Nephron progenitor cell (in vitro differentiated cells): ENCODE measurements around the gene ACACA.

Source experiments
- DNase-seq: peaks from one replicate; pipeline ENCODE4 v3.0.0; 2021
- H3K27ac Mint-ChIP-seq: 2 replicates; pipeline ENCODE4 v1.8.0; 2021; ENCODE audit warnings: mild to moderate bottlenecking, moderate library complexity, mixed read lengths
- H3K27me3 Mint-ChIP-seq: 2 replicates; pipeline ENCODE4 v1.8.0; 2021; ENCODE audit warnings: mild to moderate bottlenecking, low read depth, mixed read lengths; ENCODE audit not compliant: poor library complexity
- H3K36me3 Mint-ChIP-seq: 2 replicates; pipeline ENCODE4 v1.8.0; 2021; ENCODE audit warnings: low read depth, mixed read lengths
- H3K4me1 Mint-ChIP-seq: 2 replicates; pipeline ENCODE4 v1.8.0; 2021; ENCODE audit warnings: mixed read lengths
- H3K4me3 Mint-ChIP-seq: 2 replicates; pipeline ENCODE4 v1.8.0; 2021; ENCODE audit warnings: mild to moderate bottlenecking, moderate library complexity, mixed read lengths
- H3K9me3 Mint-ChIP-seq: 2 replicates; pipeline ENCODE4 v1.8.0; 2021; ENCODE audit warnings: mild to moderate bottlenecking, moderate library complexity, mixed read lengths
- TF ChIP-seq, protein P1 (sequence below): fragments of 200-600 bp; sonication (generic); IDR thresholded peaks from 2 replicates; pipeline ENCODE4 v1.5.0; 2021; ENCODE audit warnings: antibody characterized with exemption

Gene ACACA

GRCh38 chr17:37064956-37065355, 341.7 kb downstream of the ACACA start:
- H3K27ac Mint-ChIP-seq, result no peak overlapping the region
- H3K4me3 Mint-ChIP-seq, result peak overlapping the region; percentile 7
- H3K36me3 Mint-ChIP-seq, result peaks cover 6% of the 10 kb centered on the region
- H3K4me1 Mint-ChIP-seq, result peaks cover 83% of the 10 kb centered on the region
- no peak for DNase-seq
- H3K9me3 Mint-ChIP-seq, result peaks cover 2% of the 10 kb centered on the region
- TF ChIP-seq, protein P1, sequence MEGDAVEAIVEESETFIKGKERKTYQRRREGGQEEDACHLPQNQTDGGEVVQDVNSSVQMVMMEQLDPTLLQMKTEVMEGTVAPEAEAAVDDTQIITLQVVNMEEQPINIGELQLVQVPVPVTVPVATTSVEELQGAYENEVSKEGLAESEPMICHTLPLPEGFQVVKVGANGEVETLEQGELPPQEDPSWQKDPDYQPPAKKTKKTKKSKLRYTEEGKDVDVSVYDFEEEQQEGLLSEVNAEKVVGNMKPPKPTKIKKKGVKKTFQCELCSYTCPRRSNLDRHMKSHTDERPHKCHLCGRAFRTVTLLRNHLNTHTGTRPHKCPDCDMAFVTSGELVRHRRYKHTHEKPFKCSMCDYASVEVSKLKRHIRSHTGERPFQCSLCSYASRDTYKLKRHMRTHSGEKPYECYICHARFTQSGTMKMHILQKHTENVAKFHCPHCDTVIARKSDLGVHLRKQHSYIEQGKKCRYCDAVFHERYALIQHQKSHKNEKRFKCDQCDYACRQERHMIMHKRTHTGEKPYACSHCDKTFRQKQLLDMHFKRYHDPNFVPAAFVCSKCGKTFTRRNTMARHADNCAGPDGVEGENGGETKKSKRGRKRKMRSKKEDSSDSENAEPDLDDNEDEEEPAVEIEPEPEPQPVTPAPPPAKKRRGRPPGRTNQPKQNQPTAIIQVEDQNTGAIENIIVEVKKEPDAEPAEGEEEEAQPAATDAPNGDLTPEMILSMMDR, result no peak
- H3K27me3 Mint-ChIP-seq, result peaks cover 38% of the 10 kb centered on the region

DNA sequence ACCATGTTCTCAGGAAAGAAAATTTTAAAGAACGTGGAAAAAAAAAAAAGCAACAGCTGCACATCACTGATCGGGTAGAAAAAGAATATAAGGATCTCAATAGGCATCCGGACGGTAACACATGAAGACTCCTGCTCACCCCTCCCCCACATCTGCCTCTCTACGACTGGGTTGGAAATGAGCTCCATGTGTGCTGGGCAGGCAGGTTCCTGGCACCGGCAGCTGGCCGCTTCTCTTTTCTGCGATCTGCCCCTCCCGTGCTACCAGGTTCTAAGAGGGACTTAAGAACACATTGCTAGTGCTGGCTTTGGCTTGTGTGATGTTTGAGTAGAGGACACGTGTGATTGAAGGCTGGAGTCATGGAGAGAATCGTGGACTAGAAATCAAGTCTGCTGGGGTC, 342.4 kb downstream of the ACACA start:
- H3K4me1 Mint-ChIP-seq, result peaks cover 85% of the 10 kb centered on the region
- H3K27ac Mint-ChIP-seq, result no peak overlapping the region
- TF ChIP-seq, protein P1, result no peak
- H3K4me3 Mint-ChIP-seq, result peak overlapping the region; percentile 11
- H3K27me3 Mint-ChIP-seq, result peaks cover 38% of the 10 kb centered on the region
- H3K36me3 Mint-ChIP-seq, result peaks cover 4% of the 10 kb centered on the region
- no peak for DNase-seq
- no peaks in the 10 kb centered on the region for H3K9me3 Mint-ChIP-seq

- H3K9me3 Mint-ChIP-seq, result no peaks in the 10 kb centered on the region
- DNase-seq, result peak; percentile 32
- H3K27me3 Mint-ChIP-seq, result peaks cover 32% of the 10 kb centered on the region
- TF ChIP-seq, protein P1, result no peak
- peak overlapping the region; percentile 89 for H3K27ac Mint-ChIP-seq
- H3K36me3 Mint-ChIP-seq, result peaks cover 9% of the 10 kb centered on the region
- H3K4me3 Mint-ChIP-seq, result peak overlapping the region; percentile 56
- H3K4me1 Mint-ChIP-seq, result peaks cover 75% of the 10 kb centered on the region
Observed at GRCh38 chr17:37062021-37062420, 344.6 kb downstream of the ACACA start.

DNA sequence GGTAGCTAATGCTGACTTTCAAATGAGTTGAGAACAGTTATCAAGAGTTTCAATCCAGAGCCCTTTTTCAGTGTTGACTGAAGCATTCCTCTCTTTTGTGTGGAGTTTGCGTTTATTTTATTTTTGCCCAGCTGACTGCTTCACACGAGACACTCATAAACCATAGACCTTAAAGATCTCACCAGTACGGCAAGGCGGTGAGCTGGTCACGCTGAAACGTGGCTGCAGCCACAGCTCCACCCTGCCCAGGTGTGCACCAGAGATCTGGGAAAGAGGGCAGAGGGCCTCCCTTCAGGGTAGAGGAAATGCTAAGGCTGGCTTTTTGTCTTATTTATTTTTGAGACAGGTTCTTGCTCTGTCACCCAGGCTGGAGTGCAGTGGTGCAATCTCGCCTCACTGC, 345.7 kb downstream of the ACACA start:
- no peak for DNase-seq
- TF ChIP-seq, protein P1, result no peak
- H3K4me1 Mint-ChIP-seq, result peaks cover 74% of the 10 kb centered on the region
- peak overlapping the region; percentile 89 for H3K27ac Mint-ChIP-seq
- no peaks in the 10 kb centered on the region for H3K9me3 Mint-ChIP-seq
- peaks cover 21% of the 10 kb centered on the region for H3K27me3 Mint-ChIP-seq
- H3K36me3 Mint-ChIP-seq, result peaks cover 20% of the 10 kb centered on the region
- no peak overlapping the region for H3K4me3 Mint-ChIP-seq

- Mint-ChIP-seq H3K9me3 (no peaks in the 10 kb centered on the region), H3K4me3 (no peak overlapping the region), H3K36me3 (peaks cover 24% of the 10 kb centered on the region), H3K27me3 (peaks cover 12% of the 10 kb centered on the region), H3K4me1 (peaks cover 74% of the 10 kb centered on the region), H3K27ac (peak overlapping the region; percentile 68)
- DNase-seq, result no peak
- TF ChIP-seq, protein P1, result no peak
Observed at GRCh38 chr17:37060094-37060493, 346.5 kb downstream of the ACACA start.

DNA sequence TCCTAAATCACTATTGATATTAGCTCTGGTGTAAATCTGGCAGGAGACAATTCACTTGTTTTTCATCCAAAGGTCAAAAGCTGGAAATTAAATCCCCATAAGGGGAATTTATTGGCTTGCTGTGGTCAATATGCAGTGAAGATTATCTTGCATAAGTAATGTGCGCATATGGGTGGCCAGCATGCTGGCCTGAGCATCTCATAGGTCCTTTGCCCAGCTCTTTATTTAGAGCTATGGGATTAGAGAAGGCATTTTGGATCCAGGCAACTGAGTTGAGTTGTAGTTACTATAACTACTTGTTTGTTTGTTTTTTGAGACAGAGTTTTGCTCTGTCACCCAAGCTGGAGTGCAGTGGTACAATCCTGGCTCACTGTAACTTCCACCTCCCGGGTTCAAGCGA, 347.1 kb downstream of the ACACA start:
- H3K9me3 Mint-ChIP-seq, result no peaks in the 10 kb centered on the region
- H3K36me3 Mint-ChIP-seq, result peaks cover 29% of the 10 kb centered on the region
- peaks cover 74% of the 10 kb centered on the region for H3K4me1 Mint-ChIP-seq
- peaks cover 6% of the 10 kb centered on the region for H3K27me3 Mint-ChIP-seq
- H3K27ac Mint-ChIP-seq, result no peak overlapping the region
- no peak overlapping the region for H3K4me3 Mint-ChIP-seq
- DNase-seq, result no peak
- TF ChIP-seq, protein P1, result no peak
